Activated T-helper 9 cell treated with anti-CD3 and anti-CD28 coated beads, Interleukin-2, amount 50 U/mL, for 16 hours (primary cell): Measurements from ENCODE around the gene DDHD1.
"Not testable (repeated sequence)": the region's sequence is repeated elsewhere in the genome, so short reads cannot be mapped to it uniquely, and the experiment has no call there.

ENCODE experiments used
- DNase-seq: peaks from one replicate; pipeline ENCODE4 v3.0.0-alpha.2; 2020; ENCODE audit warnings: low read depth

Gene DDHD1

GRCh38 chr14:53151523-53152183, 1.5 kb downstream of the DDHD1 start:
- peak; percentile 19 for DNase-seq

- no peak for DNase-seq
These were observed 3.3 kb downstream of the DDHD1 start for GRCh38 chr14:53149668-53150316.

GRCh38 chr14:53148671-53149070, 4.5 kb downstream of the DDHD1 start:
- DNase-seq, result no peak

- no peak for DNase-seq
These were observed 5.2 kb downstream of the DDHD1 start for GRCh38 chr14:53147893-53148292.

GRCh38 chr14:53147208-53147607, 5.9 kb downstream of the DDHD1 start:
- no peak for DNase-seq

GRCh38 chr14:53146739-53147138, 6.4 kb downstream of the DDHD1 start:
- DNase-seq, result no peak

GRCh38 chr14:53144244-53144643, 8.9 kb downstream of the DDHD1 start:
- no peak for DNase-seq

- DNase-seq, result no peak
These were observed 12.5 kb downstream of the DDHD1 start for GRCh38 chr14:53140585-53140984.

- no peak for DNase-seq
These were observed 15.4 kb downstream of the DDHD1 start for GRCh38 chr14:53137568-53138203.

GRCh38 chr14:53130491-53130890, 22.6 kb downstream of the DDHD1 start:
- not testable (repeated sequence) for DNase-seq

GRCh38 chr14:53128303-53129028, 24.7 kb downstream of the DDHD1 start:
- DNase-seq, result no peak

GRCh38 chr14:53127832-53128231, 25.3 kb downstream of the DDHD1 start:
- DNase-seq, result no peak

GRCh38 chr14:53127151-53127550, 26.0 kb downstream of the DDHD1 start:
- no peak for DNase-seq

- DNase-seq, result no peak
These were observed 26.4 kb downstream of the DDHD1 start for GRCh38 chr14:53126731-53127130.

- no peak for DNase-seq
These were observed 28.3 kb downstream of the DDHD1 start for GRCh38 chr14:53124786-53125185.

GRCh38 chr14:53121419-53121818, 31.7 kb downstream of the DDHD1 start:
- DNase-seq, result not testable (repeated sequence)

GRCh38 chr14:53117479-53117878, 35.6 kb downstream of the DDHD1 start:
- not testable (repeated sequence) for DNase-seq

GRCh38 chr14:53113989-53114388, 39.1 kb downstream of the DDHD1 start:
- DNase-seq, result no peak

GRCh38 chr14:53110096-53110495, 43.0 kb downstream of the DDHD1 start:
- no peak for DNase-seq

- peak; percentile 41 for DNase-seq
These were observed 43.8 kb downstream of the DDHD1 start for GRCh38 chr14:53109105-53110041.

- DNase-seq, result no peak
These were observed 44.6 kb downstream of the DDHD1 start for GRCh38 chr14:53108292-53109104.
